PC-3 (cell line): ENCODE results near the gene NAPG. TPM values are rescaled to one million over a fixed set of nuclear protein-coding genes. Genes with fewer than 3 reads are reported as not detected.

Experiments
- ATAC-seq: fragments of 200-7000 bp; cut with Tn5 transposase; 2 replicates; pipeline ENCODE4 v1.9.1; 2020; ENCODE audit warnings: mild to moderate bottlenecking, moderate library complexity
- BruUV-seq: library from RNA; stranded (reverse); fragments of 400-500 nt; replicated peaks from 2 replicates; lab custom pipeline; 2021; lab: Mats Ljungman, UMichigan
- CTCF ChIA-PET: fragments of 300-600 bp; sonication (Branson Sonifier 250); formaldehyde crosslinking; loops from one replicate; lab custom pipeline; 2022; ENCODE audit warnings: antibody characterized with exemption; lab: Charles Lee
- POLR2A ChIA-PET: fragments of 300-600 bp; sonication (Branson Sonifier 250); formaldehyde crosslinking; loops from one replicate; lab custom pipeline; 2022; ENCODE audit warnings: antibody characterized with exemption; ENCODE audit not compliant: unreplicated experiment; lab: Charles Lee
- DNase-seq: peaks from one replicate; pipeline ENCODE4 v3.0.0-alpha.2; 2015
- H2AFZ ChIP-seq: fragments of 300-600 bp; sonication (generic); 2 replicates; pipeline ENCODE4 v1.6.0; 2016; ENCODE audit warnings: antibody characterized with exemption, low read length
- H3F3A ChIP-seq: fragments of 300-600 bp; sonication (generic); one replicate; pipeline ENCODE4 v1.6.0; 2017; ENCODE audit warnings: antibody characterized with exemption, low read length, control low read depth, mild to moderate bottlenecking; ENCODE audit not compliant: unreplicated experiment
- H3K27ac ChIP-seq: fragments of 300-600 bp; sonication (generic); 2 replicates; pipeline ENCODE4 v1.5.1; 2016; ENCODE audit warnings: mild to moderate bottlenecking, low read length
- H3K27me3 ChIP-seq: fragments of 300-600 bp; sonication (generic); 2 replicates; pipeline ENCODE4 v1.6.1; 2016; ENCODE audit warnings: low read length, mixed read lengths
- H3K36me3 ChIP-seq: fragments of 300-600 bp; sonication (generic); 2 replicates; pipeline ENCODE4 v1.6.1; 2016; ENCODE audit warnings: low read depth, mixed run types, low read length, mixed read lengths
- H3K4me1 ChIP-seq: fragments of 300-600 bp; sonication (generic); 2 replicates; pipeline ENCODE4 v1.5.1; 2016; ENCODE audit warnings: low read length; ENCODE audit not compliant: insufficient read depth
- H3K4me2 ChIP-seq: fragments of 300-600 bp; sonication (generic); 2 replicates; pipeline ENCODE4 v1.6.0; 2016; ENCODE audit warnings: low read length
- H3K4me3 ChIP-seq: fragments of 300-600 bp; sonication (generic); 2 replicates; pipeline ENCODE4 v1.5.1; 2016; ENCODE audit warnings: mild to moderate bottlenecking, low read length, mixed read lengths
- H3K79me2 ChIP-seq: fragments of 300-600 bp; sonication (generic); 2 replicates; pipeline ENCODE4 v1.6.1; 2017; ENCODE audit warnings: low read length, mixed read lengths
- H3K9ac ChIP-seq: fragments of 300-600 bp; sonication (generic); 2 replicates; pipeline ENCODE4 v1.6.0; 2016; ENCODE audit warnings: mild to moderate bottlenecking, low read length
- H3K9me2 ChIP-seq: fragments of 300-600 bp; sonication (generic); replicated peaks from 2 replicates; pipeline ENCODE4 v1.6.1; 2016; ENCODE audit warnings: mixed run types, low read length, mixed read lengths
- H3K9me3 ChIP-seq: fragments of 300-600 bp; sonication (generic); 2 replicates; pipeline ENCODE4 v1.6.1; 2016; ENCODE audit warnings: low read length, mixed read lengths
- H4K20me1 ChIP-seq: fragments of 300-600 bp; sonication (generic); 2 replicates; pipeline ENCODE4 v1.6.1; 2016; ENCODE audit warnings: low read length, mixed read lengths
- CTCF ChIP-seq: fragments of 300-600 bp; sonication (generic); conservative IDR thresholded peaks from 2 replicates; pipeline ENCODE4 v1.5.1; 2017; ENCODE audit warnings: antibody characterized with exemption, low read depth, mild to moderate bottlenecking, low read length
- EZH2 ChIP-seq: fragments of 300-600 bp; sonication (generic); IDR thresholded peaks from one replicate; pipeline ENCODE4 v1.6.1; 2017; ENCODE audit warnings: antibody characterized with exemption, mild to moderate bottlenecking, low read length; ENCODE audit not compliant: unreplicated experiment
- EZH2phosphoT487 ChIP-seq: fragments of 300-600 bp; sonication (generic); IDR thresholded peaks from 2 replicates; pipeline ENCODE4 v1.6.1; 2018; ENCODE audit warnings: mild to moderate bottlenecking, antibody characterized with exemption, low read length, borderline replicate concordance
- intact Hi-C: fragments of 100-400 bp; cut with micrococcal nuclease; formaldehyde crosslinking; loops from 2 replicates; pipeline ENCODE4 v1.9.0; 2023
- total RNA-seq: library from RNA; depleted of rRNA; stranded (reverse); fragments of >200 nt; gene quantifications from 2 replicates; pipeline ENCODE4 v1.2.3, GENCODE V29; 2014

Gene NAPG
- total RNA-seq, 1 experiment from 2014 or later, result 24.7 TPM

- Histone ChIP-seq H2AFZ (no peak overlapping the region), H3K9me3 (no peaks in the 10 kb centered on the region), H3K9ac (no peak overlapping the region), H3K79me2 (no peaks in the 10 kb centered on the region), H3K4me3 (no peak overlapping the region), H3K9me2 (no peaks in the 10 kb centered on the region), H4K20me1 (no peaks in the 10 kb centered on the region), H3K36me3 (no peaks in the 10 kb centered on the region), H3K27ac (no peak overlapping the region), H3K27me3 (peaks cover 79% of the 10 kb centered on the region), H3F3A (no peaks in the 10 kb centered on the region), H3K4me2 (no peak overlapping the region), H3K4me1 (peaks cover 3% of the 10 kb centered on the region; the same call in 1 of the 2 replicates)
- intact Hi-C loops, result loop anchor here (10.0 kb wide), 1 partner anchor 60 kb away; the partner anchor contains the start of gene APCDD1
- BruUV-seq, result no TSS peak
- ChIA-PET CTCF (no interaction called here), POLR2A (no interaction called here)
- no peak for TF ChIP-seq CTCF
- no peak for TF ChIP-seq EZH2phosphoT487
- no peak for TF ChIP-seq EZH2
- ATAC-seq (no peak), DNase-seq (no peak)
Observed at GRCh38 chr18:10514601-10515000, 11.2 kb upstream of the NAPG start.

GRCh38 chr18:10515456-10515855 is 10.4 kb upstream of the NAPG start:
- no peak overlapping the region for H3K27ac ChIP-seq
- TF ChIP-seq EZH2, result no peak
- TF ChIP-seq EZH2phosphoT487, result no peak
- TF ChIP-seq CTCF, result no peak
- no peaks in the 10 kb centered on the region for H3K9me3 ChIP-seq
- no peak for ATAC-seq
- peaks cover 7% of the 10 kb centered on the region; the same call in 1 of the 2 replicates for H3K4me1 ChIP-seq
- no peak overlapping the region for H3K9ac ChIP-seq
- ChIA-PET POLR2A (interaction anchor here (0.7 kb wide), 1 partner anchor 155 kb away, joined by 3 read pairs; no protein-coding TSS in a partner anchor), CTCF (interaction anchor here (0.6 kb wide), 1 partner anchor 687 kb away, joined by 3 read pairs; no protein-coding TSS in a partner anchor)
- H3K4me2 ChIP-seq, result no peak overlapping the region
- H3F3A ChIP-seq, result no peaks in the 10 kb centered on the region
- H3K36me3 ChIP-seq, result no peaks in the 10 kb centered on the region
- no peaks in the 10 kb centered on the region for H3K79me2 ChIP-seq
- H3K27me3 ChIP-seq, result peaks cover 79% of the 10 kb centered on the region
- no peaks in the 10 kb centered on the region for H3K9me2 ChIP-seq
- H4K20me1 ChIP-seq, result no peaks in the 10 kb centered on the region
- no peak for DNase-seq
- no TSS peak for BruUV-seq
- intact Hi-C loops, result loop anchor here (10.0 kb wide), 1 partner anchor 61 kb away; the partner anchor contains the start of gene APCDD1
- no peak overlapping the region for H2AFZ ChIP-seq
- H3K4me3 ChIP-seq, result no peak overlapping the region

GRCh38 chr18:10516078-10516477 is 9.7 kb upstream of the NAPG start:
- intact Hi-C loops, result loop anchor here (10.0 kb wide), 1 partner anchor 61 kb away; the partner anchor contains the start of gene APCDD1

More at GRCh38 chr18:10516078-10516477, 9.7 kb upstream of the NAPG start:
- Histone ChIP-seq H3K79me2 (no peaks in the 10 kb centered on the region), H4K20me1 (no peaks in the 10 kb centered on the region), H3K36me3 (no peaks in the 10 kb centered on the region), H3K9ac (no peak overlapping the region), H3K4me2 (no peak overlapping the region), H2AFZ (no peak overlapping the region), H3K9me3 (no peaks in the 10 kb centered on the region), H3K27me3 (peaks cover 76% of the 10 kb centered on the region), H3K4me3 (no peak overlapping the region), H3K27ac (no peak overlapping the region), H3K9me2 (no peaks in the 10 kb centered on the region), H3F3A (no peaks in the 10 kb centered on the region), H3K4me1 (peaks cover 7% of the 10 kb centered on the region; the same call in 1 of the 2 replicates)
- ATAC-seq (no peak), DNase-seq (no peak)
- ChIA-PET CTCF (interaction anchor here (0.6 kb wide), 1 partner anchor 688 kb away, joined by 3 read pairs; no protein-coding TSS in a partner anchor), POLR2A (interaction anchor here (0.7 kb wide), 1 partner anchor 156 kb away, joined by 3 read pairs; no protein-coding TSS in a partner anchor)
- BruUV-seq, result no TSS peak
- no peak for TF ChIP-seq EZH2phosphoT487
- TF ChIP-seq EZH2, result no peak
- no peak for TF ChIP-seq CTCF
